Fibroblast of lung (primary cell): Measurements from ENCODE around the gene BGLAP. TPM values are rescaled to one million over a fixed set of nuclear protein-coding genes. Genes with fewer than 3 reads are reported as not detected.

Source experiments
- DNase-seq, 2 donors: peaks; one replicate each; pipeline versions ENCODE4 v3.0.0 to v3.0.0-alpha.2; 2010; ENCODE audit warnings: low read depth in 2 of 2
- H2AFZ ChIP-seq: 2 replicates; pipeline ENCODE4 v1.5.1; 2012; ENCODE audit warnings: low read length, control low read depth, inconsistent platforms
- H3K27ac ChIP-seq: 2 replicates; pipeline ENCODE4 v1.5.1; 2011; ENCODE audit warnings: low read length, control low read depth; ENCODE audit not compliant: insufficient read depth
- H3K27me3 ChIP-seq: 2 replicates; pipeline ENCODE4 v1.5.1; 2011; ENCODE audit warnings: mild to moderate bottlenecking, low read length; ENCODE audit not compliant: control insufficient read depth, insufficient read depth
- H3K36me3 ChIP-seq: 2 replicates; pipeline ENCODE4 v1.5.1; 2011; ENCODE audit warnings: low read length; ENCODE audit not compliant: control insufficient read depth, insufficient read depth
- H3K4me1 ChIP-seq: 2 replicates; pipeline ENCODE4 v1.5.1; 2011; ENCODE audit warnings: low read length; ENCODE audit not compliant: control insufficient read depth, insufficient read depth; ENCODE audit errors: extremely low read depth
- H3K4me2 ChIP-seq: 2 replicates; pipeline ENCODE4 v1.5.1; 2011; ENCODE audit warnings: low read length, control low read depth; ENCODE audit not compliant: insufficient read depth; ENCODE audit errors: extremely low read depth
- H3K4me3 ChIP-seq, 4 experiments: fragments of 200-600 bp in 1 of 4; sonication (generic) in 1 of 4; replicated peaks in 1 of 4; 2 replicates each; pipeline ENCODE4 v1.5.1; 2011 to 2016; ENCODE audit warnings: low read length in 4 of 4, low read depth in 3 of 4, mild to moderate bottlenecking in 3 of 4, control low read depth in 2 of 4, inconsistent platforms in 1 of 4, mixed read lengths in 1 of 4; ENCODE audit not compliant: insufficient read depth in 1 of 4; ENCODE audit errors: control extremely low read depth in 1 of 4
- H3K79me2 ChIP-seq: 2 replicates; pipeline ENCODE4 v1.5.1; 2012; ENCODE audit warnings: mild to moderate bottlenecking, low read length, inconsistent platforms; ENCODE audit not compliant: control insufficient read depth, insufficient read depth
- H3K9ac ChIP-seq: 2 replicates; pipeline ENCODE4 v1.5.1; 2011; ENCODE audit warnings: mild to moderate bottlenecking, low read length, control low read depth; ENCODE audit not compliant: insufficient read depth
- H3K9me3 ChIP-seq: 2 replicates; pipeline ENCODE4 v1.5.1; 2012; ENCODE audit warnings: low read depth, low read length; ENCODE audit not compliant: control insufficient read depth, insufficient read depth
- H4K20me1 ChIP-seq: 2 replicates; pipeline ENCODE4 v1.5.1; 2011; ENCODE audit warnings: low read length; ENCODE audit not compliant: control insufficient read depth, insufficient read depth; ENCODE audit errors: extremely low read depth
- EZH2 ChIP-seq: IDR thresholded peaks from 2 replicates; pipeline ENCODE4 v1.5.1; 2012; ENCODE audit warnings: low read length, control low read depth, mild to moderate bottlenecking; ENCODE audit errors: missing control alignments
- polyA plus RNA-seq, 2 donors: library from polyadenylated mRNA; depleted of rRNA in 1 of 2; stranded (reverse) in 1 of 2; unstranded in 1 of 2; fragments of >200 nt; gene quantifications; 2 replicates each; pipeline ENCODE4 v1.2.1, GENCODE V29; 2011 to 2012; ENCODE audit warnings: missing spikeins in 1 of 2
- total RNA-seq: library from RNA; depleted of rRNA; stranded (reverse); fragments of >200 nt; gene quantifications from 2 replicates; pipeline ENCODE4 v1.2.1, GENCODE V29; 2014
- TF ChIP-seq, protein P1 (sequence below), 2 donors: IDR thresholded peaks in 1 of 2; conservative IDR thresholded peaks in 1 of 2; 1 replicate in 1 of 2; 2 replicates in 1 of 2; pipeline ENCODE4 v1.5.1; 2011 to 2012; ENCODE audit warnings: low read length in 2 of 2, control low read depth in 1 of 2, inconsistent platforms in 1 of 2, low read depth in 1 of 2, mild to moderate bottlenecking in 1 of 2

Gene BGLAP
- total and polyA plus RNA-seq, 2 donors (not counting 1 experiment from before 2014, with no cell fraction given) = 0.34 to 0.50 TPM

DNA sequence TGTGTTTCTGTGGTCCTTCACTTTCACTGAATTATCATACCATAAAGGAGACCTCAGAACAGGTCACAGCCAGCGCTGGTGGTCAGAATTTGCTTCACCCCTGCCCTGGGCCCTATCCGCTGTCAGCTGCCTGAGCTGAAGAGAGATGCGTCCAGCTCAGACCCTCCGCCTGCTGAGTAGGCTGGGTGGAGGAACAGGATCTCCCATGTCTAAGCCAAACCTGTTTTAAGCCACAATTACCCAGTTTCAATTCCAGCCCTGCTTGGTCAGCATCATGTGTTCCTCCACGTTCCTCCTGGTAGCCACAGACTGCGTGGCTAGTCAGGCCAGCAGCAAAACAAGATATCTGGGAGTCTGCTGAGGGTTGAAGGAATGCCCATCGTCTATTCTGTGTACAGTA, 13.5 kb upstream of the BGLAP start:
- Histone ChIP-seq H3K4me2 (no peak overlapping the region), H3K4me3 (no peak overlapping the region), H3K9me3 (no peaks in the 10 kb centered on the region), H4K20me1 (no peaks in the 10 kb centered on the region), H3K27me3 (no peaks in the 10 kb centered on the region), H3K79me2 (no peaks in the 10 kb centered on the region), H3K27ac (no peak overlapping the region), H2AFZ (no peak overlapping the region), H3K36me3 (peaks cover 2% of the 10 kb centered on the region), H3K9ac (no peak overlapping the region), H3K4me1 (peaks cover 9% of the 10 kb centered on the region)
- no peak for TF ChIP-seq EZH2
- TF ChIP-seq, protein P1, sequence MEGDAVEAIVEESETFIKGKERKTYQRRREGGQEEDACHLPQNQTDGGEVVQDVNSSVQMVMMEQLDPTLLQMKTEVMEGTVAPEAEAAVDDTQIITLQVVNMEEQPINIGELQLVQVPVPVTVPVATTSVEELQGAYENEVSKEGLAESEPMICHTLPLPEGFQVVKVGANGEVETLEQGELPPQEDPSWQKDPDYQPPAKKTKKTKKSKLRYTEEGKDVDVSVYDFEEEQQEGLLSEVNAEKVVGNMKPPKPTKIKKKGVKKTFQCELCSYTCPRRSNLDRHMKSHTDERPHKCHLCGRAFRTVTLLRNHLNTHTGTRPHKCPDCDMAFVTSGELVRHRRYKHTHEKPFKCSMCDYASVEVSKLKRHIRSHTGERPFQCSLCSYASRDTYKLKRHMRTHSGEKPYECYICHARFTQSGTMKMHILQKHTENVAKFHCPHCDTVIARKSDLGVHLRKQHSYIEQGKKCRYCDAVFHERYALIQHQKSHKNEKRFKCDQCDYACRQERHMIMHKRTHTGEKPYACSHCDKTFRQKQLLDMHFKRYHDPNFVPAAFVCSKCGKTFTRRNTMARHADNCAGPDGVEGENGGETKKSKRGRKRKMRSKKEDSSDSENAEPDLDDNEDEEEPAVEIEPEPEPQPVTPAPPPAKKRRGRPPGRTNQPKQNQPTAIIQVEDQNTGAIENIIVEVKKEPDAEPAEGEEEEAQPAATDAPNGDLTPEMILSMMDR (conservative IDR thresholded peaks at IDR 0.05 in 1 of 2, IDR thresholded peaks at IDR 0.05 in 1 of 2; ENCODE audit: low read depth in 1 of 2, low read length in 2 of 2) = no peak
- no peak for DNase-seq

DNA sequence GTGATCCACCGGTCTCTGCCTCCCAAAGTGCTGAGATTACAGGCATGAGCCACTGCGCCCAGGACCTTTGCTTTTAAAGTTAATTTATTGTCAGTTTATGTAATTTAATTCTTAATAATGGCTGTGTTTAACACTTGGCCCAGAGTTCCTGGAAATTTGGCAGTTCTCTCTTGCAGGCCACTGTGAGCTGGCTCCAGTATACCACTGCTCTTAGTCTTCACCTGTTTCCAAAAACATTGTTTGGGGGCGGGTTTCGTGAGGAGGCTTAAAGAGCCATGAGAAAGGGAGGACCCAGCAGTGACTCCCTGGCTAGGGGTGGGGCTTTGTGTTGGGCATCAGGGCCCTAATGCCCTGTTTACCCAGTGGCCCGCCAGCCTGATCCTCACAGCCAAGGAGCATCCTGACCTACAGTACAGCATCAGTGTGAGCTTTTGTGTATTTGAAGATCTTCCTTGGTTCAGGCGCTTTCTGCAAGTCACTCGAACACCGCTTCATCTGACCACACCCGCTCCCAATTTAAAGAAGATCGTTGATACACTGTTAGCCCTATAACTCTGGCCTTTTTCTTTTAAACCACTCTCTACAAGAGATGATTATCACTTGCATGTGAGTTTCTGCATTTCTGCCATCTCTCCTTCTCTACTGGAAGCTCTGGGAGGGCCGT, 12.0 kb upstream of the BGLAP start:
- H3K79me2 ChIP-seq = no peaks in the 10 kb centered on the region
- H3K27ac ChIP-seq = no peak overlapping the region
- H3K27me3 ChIP-seq = no peaks in the 10 kb centered on the region
- no peak overlapping the region for H2AFZ ChIP-seq
- no peak overlapping the region for H3K4me2 ChIP-seq
- TF ChIP-seq, protein P1 (conservative IDR thresholded peaks at IDR 0.05 in 1 of 2, IDR thresholded peaks at IDR 0.05 in 1 of 2; ENCODE audit: low read depth in 1 of 2, low read length in 2 of 2) = no peak
- no peak for TF ChIP-seq EZH2
- DNase-seq = no peak
- H3K9me3 ChIP-seq = no peaks in the 10 kb centered on the region
- H3K36me3 ChIP-seq = no peaks in the 10 kb centered on the region
- H4K20me1 ChIP-seq = no peaks in the 10 kb centered on the region
- peaks cover 14% of the 10 kb centered on the region for H3K4me1 ChIP-seq
- no peak overlapping the region for H3K9ac ChIP-seq
- H3K4me3 ChIP-seq = no peak overlapping the region

DNA sequence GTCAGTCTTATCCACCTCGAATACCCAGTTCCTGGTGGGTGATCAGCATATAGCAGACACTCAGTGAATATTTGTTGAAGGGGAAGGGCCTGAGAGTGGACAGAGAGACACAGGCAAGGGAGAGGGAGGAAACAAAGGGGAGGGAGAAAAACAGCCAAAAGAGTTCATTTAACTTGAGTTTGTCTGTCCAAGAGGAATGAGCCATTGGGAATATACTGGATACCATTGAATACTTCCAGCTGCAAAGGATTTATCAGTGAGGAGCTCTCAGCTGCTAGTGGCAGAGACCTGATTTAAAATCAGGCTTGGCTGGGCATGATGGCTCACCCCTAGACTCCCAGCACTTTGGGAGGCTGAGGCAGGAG, 11.5 kb upstream of the BGLAP start:
- no peaks in the 10 kb centered on the region for H3K9me3 ChIP-seq
- peaks cover 14% of the 10 kb centered on the region for H3K4me1 ChIP-seq
- H4K20me1 ChIP-seq = no peaks in the 10 kb centered on the region
- H3K9ac ChIP-seq = no peak overlapping the region
- no peak overlapping the region for H2AFZ ChIP-seq
- DNase-seq = no peak
- TF ChIP-seq, protein P1 (conservative IDR thresholded peaks at IDR 0.05 in 1 of 2, IDR thresholded peaks at IDR 0.05 in 1 of 2; ENCODE audit: low read depth in 1 of 2, low read length in 2 of 2) = no peak
- no peak for TF ChIP-seq EZH2
- H3K4me3 ChIP-seq = no peak overlapping the region
- no peak overlapping the region for H3K27ac ChIP-seq
- no peaks in the 10 kb centered on the region for H3K27me3 ChIP-seq
- no peaks in the 10 kb centered on the region for H3K36me3 ChIP-seq
- H3K4me2 ChIP-seq = no peak overlapping the region
- H3K79me2 ChIP-seq = no peaks in the 10 kb centered on the region
